HCT116 (cell line): Measurements from ENCODE around the gene SLC26A9. TPM values are rescaled to one million over a fixed set of nuclear protein-coding genes. Genes with fewer than 3 reads are reported as not detected.

Experiments used
- ATAC-seq: fragments of 200-7000 bp; cut with Tn5 transposase; 2 replicates; pipeline ENCODE4 v1.9.1; 2020; ENCODE audit warnings: mild to moderate bottlenecking, moderate library complexity
- BruUV-seq: library from RNA; stranded (reverse); fragments of 400-500 nt; replicated peaks from 2 replicates; lab custom pipeline; 2021; lab: Mats Ljungman, UMichigan
- CTCF ChIA-PET: fragments of 300-600 bp; sonication (Branson Sonifier 250); formaldehyde crosslinking; loops from one replicate; lab custom pipeline; 2021; ENCODE audit warnings: antibody characterized with exemption; lab: Charles Lee
- POLR2A ChIA-PET: fragments of 300-600, 350-600 bp; sonication (Branson Sonifier 250); formaldehyde crosslinking; loops from one replicate; lab custom pipeline; 2021; ENCODE audit warnings: antibody characterized with exemption; lab: Charles Lee
- RAD21 ChIA-PET, 2 experiments: fragments of 300-600 bp; sonication (Branson Sonifier 250); formaldehyde crosslinking; loops; one replicate each; lab custom pipeline; 2023; ENCODE audit warnings: low total read pairs in 2 of 2; ENCODE audit not compliant: uncharacterized antibody in 2 of 2, unreplicated experiment in 2 of 2, low non-redundant PET in 1 of 2; lab: Charles Lee
- DNase-seq: peaks from one replicate; pipeline ENCODE4 v3.0.0-alpha.2; 2010; ENCODE audit warnings: low read depth, low spot score
- H2AFZ ChIP-seq: fragments of 200-600 bp; shearing (Covaris generic), sonication (generic); 2 replicates; pipeline ENCODE4 v1.6.1; 2017; ENCODE audit warnings: low read depth, mixed run types, mixed read lengths, antibody characterized with exemption, low read length; ENCODE audit not compliant: poor library complexity, severe bottlenecking
- H3K27ac ChIP-seq: 2 replicates; pipeline ENCODE4 v1.5.1; 2012; ENCODE audit warnings: low read depth, low read length
- H3K27me3 ChIP-seq: fragments of 200-600 bp; sonication (generic); 2 replicates; pipeline ENCODE4 v1.6.1; 2016; ENCODE audit warnings: mixed run types, low read length, mixed read lengths; ENCODE audit not compliant: insufficient read depth
- H3K36me3 ChIP-seq, 2 experiments: fragments of 200-500 bp in 1 of 2; fragments of 200-600 bp in 1 of 2; sonication (Bioruptor generic) in 1 of 2; sonication (generic) in 1 of 2; 2 replicates each; pipeline versions ENCODE4 v1.5.1 to v1.6.1; 2014 to 2016; ENCODE audit warnings: low read length in 2 of 2, inconsistent platforms in 1 of 2, mixed read lengths in 1 of 2, mixed run types in 1 of 2; ENCODE audit not compliant: insufficient read depth in 2 of 2, control insufficient read depth in 1 of 2
- H3K4me1 ChIP-seq, 2 experiments: fragments of 200-600 bp in 1 of 2; sonication (generic) in 1 of 2; 2 replicates each; pipeline versions ENCODE4 v1.5.1 to v1.6.1; 2012 to 2017; ENCODE audit warnings: low read length in 2 of 2, inconsistent platforms in 1 of 2, mild to moderate bottlenecking in 1 of 2, mixed read lengths in 1 of 2, mixed run types in 1 of 2, moderate library complexity in 1 of 2; ENCODE audit not compliant: insufficient read depth in 2 of 2, control insufficient read depth in 1 of 2
- H3K4me2 ChIP-seq: fragments of 200-600 bp; sonication (generic); 2 replicates; pipeline ENCODE4 v1.6.1; 2017; ENCODE audit warnings: mixed run types, low read length, mixed read lengths
- H3K4me3 ChIP-seq, 2 experiments: fragments of 200-600 bp in 1 of 2; sonication (generic) in 1 of 2; replicated peaks in 1 of 2; 2 replicates each; pipeline ENCODE4 v1.5.1; 2011 to 2016; ENCODE audit warnings: low read length in 2 of 2, control low read depth in 1 of 2, low read depth in 1 of 2, mild to moderate bottlenecking in 1 of 2, mixed read lengths in 1 of 2, mixed run types in 1 of 2
- H3K79me2 ChIP-seq: fragments of 200-600 bp; sonication (generic); 2 replicates; pipeline ENCODE4 v1.6.1; 2017; ENCODE audit warnings: mild to moderate bottlenecking, mixed run types, low read length, moderate library complexity, mixed read lengths; ENCODE audit not compliant: insufficient read depth
- H3K9ac ChIP-seq: fragments of 200-600 bp; sonication (generic); 2 replicates; pipeline ENCODE4 v1.6.1; 2016; ENCODE audit warnings: low read length, mixed read lengths
- H3K9me2 ChIP-seq: fragments of 200-600 bp; sonication (generic), shearing (Covaris generic); 2 replicates; pipeline ENCODE4 v1.6.1; 2017; ENCODE audit warnings: mixed run types, mild to moderate bottlenecking, moderate library complexity; ENCODE audit not compliant: insufficient read depth
- H3K9me3 ChIP-seq, 2 experiments: fragments of 200-500 bp in 1 of 2; fragments of 200-600 bp in 1 of 2; sonication (Bioruptor generic) in 1 of 2; sonication (generic) in 1 of 2; 2 replicates each; pipeline ENCODE4 v1.6.1; 2014 to 2017; ENCODE audit warnings: low read length in 2 of 2, mixed read lengths in 2 of 2, inconsistent platforms in 1 of 2, low read depth in 1 of 2, mild to moderate bottlenecking in 1 of 2, mixed run types in 1 of 2, moderate library complexity in 1 of 2; ENCODE audit not compliant: control insufficient read depth in 1 of 2, insufficient read depth in 1 of 2
- H4K20me1 ChIP-seq: fragments of 200-600 bp; sonication (generic), shearing (Covaris generic); 2 replicates; pipeline ENCODE4 v1.6.1; 2017; ENCODE audit warnings: mixed run types, mild to moderate bottlenecking, moderate library complexity; ENCODE audit not compliant: insufficient read depth
- ATF3 ChIP-seq: IDR thresholded peaks from 2 replicates; pipeline ENCODE4 v1.6.1; 2012
- CBX3 ChIP-seq: IDR thresholded peaks from 2 replicates; pipeline ENCODE4 v1.6.1; 2012; ENCODE audit warnings: low read depth
- CEBPB ChIP-seq: IDR thresholded peaks from 2 replicates; pipeline ENCODE4 v1.6.1; 2012; ENCODE audit warnings: low read depth
- EGR1 ChIP-seq: IDR thresholded peaks from 2 replicates; pipeline ENCODE4 v1.6.1; 2012; ENCODE audit warnings: low read depth
- ELF1 ChIP-seq: IDR thresholded peaks from 2 replicates; pipeline ENCODE4 v1.6.1; 2012; ENCODE audit warnings: low read depth, borderline replicate concordance
- EZH2 ChIP-seq: fragments of 200-600 bp; sonication (generic); IDR thresholded peaks from 2 replicates; pipeline ENCODE4 v1.6.1; 2017; ENCODE audit warnings: antibody characterized with exemption, mixed run types
- EZH2phosphoT487 ChIP-seq: fragments of 200-600 bp; IDR thresholded peaks from 2 replicates; pipeline ENCODE4 v1.6.1; 2018; ENCODE audit warnings: antibody characterized with exemption, borderline replicate concordance
- FOSL1 ChIP-seq: IDR thresholded peaks from 2 replicates; pipeline ENCODE4 v1.6.1; 2012; ENCODE audit warnings: low read depth
- POLR2A ChIP-seq: IDR thresholded peaks from 2 replicates; pipeline ENCODE4 v1.7.0; 2011; ENCODE audit warnings: borderline replicate concordance; ENCODE audit not compliant: insufficient read depth, insufficient read length; ENCODE audit errors: extremely low read depth
- POLR2AphosphoS5 ChIP-seq: IDR thresholded peaks from 2 replicates; pipeline ENCODE4 v1.6.1; 2011; ENCODE audit warnings: mild to moderate bottlenecking, low read depth, low read length, moderate library complexity
- RAD21 ChIP-seq: IDR thresholded peaks from 2 replicates; pipeline ENCODE4 v1.6.1; 2012; ENCODE audit warnings: low read depth, mild to moderate bottlenecking
- SIN3A ChIP-seq: IDR thresholded peaks from 2 replicates; pipeline ENCODE4 v1.6.1; 2012; ENCODE audit warnings: low read depth
- SP1 ChIP-seq: IDR thresholded peaks from 2 replicates; pipeline ENCODE4 v1.6.1; 2012; ENCODE audit warnings: low read depth
- SRF ChIP-seq: IDR thresholded peaks from 2 replicates; pipeline ENCODE4 v1.6.1; 2012; ENCODE audit warnings: low read depth
- TCF7L2 ChIP-seq: IDR thresholded peaks from 2 replicates; pipeline ENCODE4 v1.7.0; 2011; ENCODE audit warnings: borderline replicate concordance, inconsistent platforms; ENCODE audit not compliant: insufficient read depth, insufficient read length; ENCODE audit errors: extremely low read depth
- YY1 ChIP-seq: IDR thresholded peaks from 2 replicates; pipeline ENCODE4 v1.6.1; 2011; ENCODE audit warnings: low read length, low read depth, moderate library complexity, mild to moderate bottlenecking; ENCODE audit not compliant: insufficient replicate concordance; ENCODE audit errors: extremely low read depth
- ZBTB33 ChIP-seq: IDR thresholded peaks from 2 replicates; pipeline ENCODE4 v1.6.1; 2011; ENCODE audit warnings: mild to moderate bottlenecking, low read length, moderate library complexity; ENCODE audit not compliant: insufficient replicate concordance; ENCODE audit errors: extremely low read depth
- ZFX ChIP-seq: fragments of 450-650 bp; IDR thresholded peaks from 2 replicates; pipeline ENCODE4 v1.6.1; 2017
- ZNF274 ChIP-seq: fragments of 200-500 bp; sonication (Bioruptor generic); IDR thresholded peaks from 2 replicates; pipeline ENCODE4 v1.6.1; 2014; ENCODE audit warnings: mild to moderate bottlenecking, low read depth, low read length, inconsistent platforms
- intact Hi-C: fragments of 100-400 bp; cut with micrococcal nuclease; formaldehyde crosslinking; loops from 2 replicates; pipeline ENCODE4 v1.10.0; 2022
- total RNA-seq: library from RNA; stranded (reverse); gene quantifications from one replicate; pipeline ENCODE4 v1.2.1, GENCODE V29; 2021; ENCODE audit not compliant: unreplicated experiment

The SLC26A9 gene
- total RNA-seq, 1 experiment from 2014 or later, result not detected

GRCh38 chr1:205949753-205950152, 6.5 kb upstream of the SLC26A9 start:
- Histone ChIP-seq H3K4me2 (no peak overlapping the region), H3K36me3 (no peaks in the 10 kb centered on the region), H3K27me3 (peaks cover 37% of the 10 kb centered on the region), H4K20me1 (no peaks in the 10 kb centered on the region), H3K9me3 (no peaks in the 10 kb centered on the region), H3K4me3 (no peak overlapping the region), H3K9ac (no peak overlapping the region), H3K9me2 (no peaks in the 10 kb centered on the region), H3K4me1 (peaks cover 0 to 6% of the 10 kb centered on the region in 2 experiments; a peak in 2 of 4 replicates), H3K79me2 (no peaks in the 10 kb centered on the region), H2AFZ (no peak overlapping the region), H3K27ac (no peak overlapping the region)
- ATAC-seq (no peak), DNase-seq (no peak)
- TF ChIP-seq EZH2, result no peak
- TF ChIP-seq CEBPB, result no peak
- TF ChIP-seq FOSL1, result no peak
- no peak for TF ChIP-seq RAD21
- no peak for TF ChIP-seq ZNF274
- TF ChIP-seq SRF, result no peak
- no peak for TF ChIP-seq POLR2A
- RAD21 ChIA-PET, result interaction anchor here in 1 of 2 experiments (1.5 kb wide), 1 partner anchor 28 kb away, joined by 6 read pairs; no protein-coding TSS in a partner anchor
- intact Hi-C loops, result no loop called here
- BruUV-seq, result no TSS peak
- POLR2A ChIA-PET, result no interaction called here
- CTCF ChIA-PET, result interaction anchor here (1.1 kb wide), 1 partner anchor 27 kb away, joined by 3 read pairs; no protein-coding TSS in a partner anchor

GRCh38 chr1:205948886-205949285, 5.6 kb upstream of the SLC26A9 start:
- no peak for DNase-seq
- POLR2A ChIA-PET, result no interaction called here
- RAD21 ChIA-PET, result no interaction called here
- intact Hi-C loops, result no loop called here
- H3K27me3 ChIP-seq, result peaks cover 33% of the 10 kb centered on the region
- no TSS peak for BruUV-seq
- no peak overlapping the region for H3K27ac ChIP-seq
- H3K4me2 ChIP-seq, result no peak overlapping the region
- H4K20me1 ChIP-seq, result no peaks in the 10 kb centered on the region
- no peaks in the 10 kb centered on the region for H3K79me2 ChIP-seq
- no peak for ATAC-seq
- peaks cover 0 to 8% of the 10 kb centered on the region in 2 experiments; a peak in 2 of 4 replicates for H3K4me1 ChIP-seq
- no peaks in the 10 kb centered on the region for H3K9me2 ChIP-seq
- no peaks in the 10 kb centered on the region for H3K9me3 ChIP-seq
- H3K36me3 ChIP-seq, result no peaks in the 10 kb centered on the region
- CTCF ChIA-PET, result interaction anchor here (1.1 kb wide), 2 partner anchors 28 to 31 kb away, joined by 3 read pairs; no protein-coding TSS in a partner anchor
- H3K4me3 ChIP-seq, result no peak overlapping the region
- H3K9ac ChIP-seq, result no peak overlapping the region
- no peak overlapping the region for H2AFZ ChIP-seq
- TF ChIP-seq ZFX (no peak), POLR2A (no peak), EGR1 (no peak), EZH2phosphoT487 (no peak), ZNF274 (no peak), SIN3A (no peak), ATF3 (no peak), ZBTB33 (no peak), ELF1 (no peak), TCF7L2 (no peak), EZH2 (no peak), CBX3 (no peak), FOSL1 (no peak), YY1 (no peak), SP1 (no peak), POLR2AphosphoS5 (no peak), RAD21 (no peak)
